SU-DHL-6 (cell line): ENCODE results near the gene CEP126.

Experiments used
- CTCF ChIP-seq: fragments of 200-600 bp; sonication (generic); IDR thresholded peaks from one replicate; pipeline ENCODE4 v1.5.1; 2017; ENCODE audit warnings: antibody characterized with exemption, mild to moderate bottlenecking, low read length, moderate library complexity; ENCODE audit not compliant: insufficient read depth, poor library complexity, severe bottlenecking
- EZH2phosphoT487 ChIP-seq: fragments of 200-600 bp; sonication (generic), shearing (Covaris generic); conservative IDR thresholded peaks from 2 replicates; pipeline ENCODE4 v1.6.1; 2018; ENCODE audit warnings: mild to moderate bottlenecking, antibody characterized with exemption, low read length, moderate library complexity, mixed read lengths

GRCh38 chr11:102026959-102027358, 112.1 kb downstream of the CEP126 start:
- TF ChIP-seq CTCF (no peak), EZH2phosphoT487 (no peak)
